Mucosa of descending colon (tissue), 3 donors: Measurements from ENCODE around the gene AK3. TPM values are rescaled to one million over a fixed set of nuclear protein-coding genes. Genes with fewer than 3 reads are reported as not detected.
A peak's percentile ranks its signal among the peaks of the same experiment; 100 is the strongest.
"Not testable (repeated sequence)": the region's sequence is repeated elsewhere in the genome, so short reads cannot be mapped to it uniquely, and the experiment has no call there.

ENCODE experiments used
- ATAC-seq: fragments of 200-7000 bp; cut with Tn5 transposase; one replicate; pipeline ENCODE4 v1.9.1; 2020; ENCODE audit warnings: mild to moderate bottlenecking, moderate library complexity
- DNase-seq, 3 donors: peaks; one replicate each; pipeline ENCODE4 v3.0.0-alpha.2; 2020
- H3K36me3 ChIP-seq: fragments of 200-600 bp; one replicate; pipeline ENCODE4 v1.8.0; 2021; ENCODE audit warnings: low read depth, mild to moderate bottlenecking
- H3K4me1 ChIP-seq: fragments of 200-600 bp; one replicate; pipeline ENCODE4 v1.8.0; 2021; ENCODE audit warnings: low read depth, mild to moderate bottlenecking
- H3K4me3 ChIP-seq: fragments of 200-600 bp; one replicate; pipeline ENCODE4 v1.8.0; 2021; ENCODE audit warnings: mild to moderate bottlenecking
- H3K9me3 ChIP-seq: fragments of 200-600 bp; one replicate; pipeline ENCODE4 v1.8.0; 2021; ENCODE audit warnings: mild to moderate bottlenecking
- intact Hi-C, 2 donors: fragments of 100-400 bp; cut with DNase I in 1 of 2; cut with micrococcal nuclease in 1 of 2; formaldehyde crosslinking; loops; one replicate each; pipeline versions ENCODE4 v1.11.0 to v1.11.1; 2022; cut with DNase I, micrococcal nuclease
- total RNA-seq, 3 donors: library from RNA; stranded (reverse); fragmentation: NEBNext Ultra II Directional in 2 of 3; extraction: Animal tissue kit (Norgen Biotek cat#: 25700) in 2 of 3; gene quantifications; one replicate each; pipeline versions ENCODE4 v1.2.1 to v1.2.4, GENCODE V29; 2021 to 2023
- TF ChIP-seq, protein P1 (sequence below): fragments of 200-600 bp; IDR thresholded peaks from one replicate; pipeline ENCODE4 v1.8.0; 2022; ENCODE audit warnings: antibody characterized with exemption, mild to moderate bottlenecking
- donor health status: DM: no; HTN: no; CAD: no; lungs with moderate emphysema.
- donor health status: DM: no; HTN: no; CAD: no.
- donor health status: DM: no; HTN: yes; CAD: no.

Gene AK3
- total RNA-seq, 3 donors from 2014 or later = 71.4 to 86.8 (median 74.0) TPM

GRCh38 chr9:4756420-4756819 is 15.4 kb upstream of the AK3 start:
- DNase-seq (no peak), ATAC-seq (peak; percentile 51)
- no peaks in the 10 kb centered on the region for H3K4me1 ChIP-seq
- no peaks in the 10 kb centered on the region for H3K9me3 ChIP-seq
- H3K36me3 ChIP-seq = no peaks in the 10 kb centered on the region
- intact Hi-C loops = loop anchor here in 1 of 2 donors (10.0 kb wide), 1 partner anchor 838 kb away; no protein-coding TSS in a partner anchor
- TF ChIP-seq, protein P1, sequence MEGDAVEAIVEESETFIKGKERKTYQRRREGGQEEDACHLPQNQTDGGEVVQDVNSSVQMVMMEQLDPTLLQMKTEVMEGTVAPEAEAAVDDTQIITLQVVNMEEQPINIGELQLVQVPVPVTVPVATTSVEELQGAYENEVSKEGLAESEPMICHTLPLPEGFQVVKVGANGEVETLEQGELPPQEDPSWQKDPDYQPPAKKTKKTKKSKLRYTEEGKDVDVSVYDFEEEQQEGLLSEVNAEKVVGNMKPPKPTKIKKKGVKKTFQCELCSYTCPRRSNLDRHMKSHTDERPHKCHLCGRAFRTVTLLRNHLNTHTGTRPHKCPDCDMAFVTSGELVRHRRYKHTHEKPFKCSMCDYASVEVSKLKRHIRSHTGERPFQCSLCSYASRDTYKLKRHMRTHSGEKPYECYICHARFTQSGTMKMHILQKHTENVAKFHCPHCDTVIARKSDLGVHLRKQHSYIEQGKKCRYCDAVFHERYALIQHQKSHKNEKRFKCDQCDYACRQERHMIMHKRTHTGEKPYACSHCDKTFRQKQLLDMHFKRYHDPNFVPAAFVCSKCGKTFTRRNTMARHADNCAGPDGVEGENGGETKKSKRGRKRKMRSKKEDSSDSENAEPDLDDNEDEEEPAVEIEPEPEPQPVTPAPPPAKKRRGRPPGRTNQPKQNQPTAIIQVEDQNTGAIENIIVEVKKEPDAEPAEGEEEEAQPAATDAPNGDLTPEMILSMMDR = no peak
- H3K4me3 ChIP-seq = no peak overlapping the region

DNA sequence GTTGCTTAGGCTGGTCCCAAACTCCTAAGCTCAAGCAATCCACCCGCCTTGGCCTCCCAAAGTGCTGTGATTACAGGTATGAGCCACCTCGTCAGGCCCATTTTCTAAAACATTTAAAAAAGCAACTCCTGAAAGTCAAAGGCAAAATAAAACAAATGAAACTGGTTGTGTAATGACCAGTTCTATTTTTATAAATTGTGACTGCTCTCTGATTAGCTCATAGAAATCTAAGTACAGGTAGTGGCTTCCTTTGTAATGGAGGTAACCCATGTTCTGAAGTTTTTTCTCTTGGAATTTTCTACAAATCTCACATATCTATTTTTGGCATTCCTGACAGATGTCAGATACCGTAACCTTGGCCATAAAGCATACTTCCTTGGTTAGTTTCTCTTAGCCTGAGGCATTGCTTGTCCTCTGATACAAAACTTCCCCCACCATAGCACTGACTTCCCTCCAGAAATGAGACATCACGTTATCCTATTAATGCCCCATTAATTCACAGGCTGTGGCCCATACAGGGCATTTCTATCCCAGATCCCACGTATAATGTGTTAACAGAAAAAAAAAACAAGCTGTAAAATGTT is 14.1 kb upstream of the AK3 start:
- Histone ChIP-seq H3K36me3 (no peaks in the 10 kb centered on the region), H3K4me3 (no peak overlapping the region), H3K9me3 (no peaks in the 10 kb centered on the region), H3K4me1 (no peaks in the 10 kb centered on the region)
- DNase-seq (no peak), ATAC-seq (no peak)
- TF ChIP-seq, protein P1 = no peak
- intact Hi-C loops = loop anchor here in 1 of 2 donors (10.0 kb wide), 1 partner anchor 840 kb away; no protein-coding TSS in a partner anchor

GRCh38 chr9:4754530-4754929 is 13.5 kb upstream of the AK3 start:
- H3K36me3 ChIP-seq, DNase-seq, H3K4me1 ChIP-seq, H3K4me3 ChIP-seq, H3K9me3 ChIP-seq, ATAC-seq: not testable (repeated sequence)
- intact Hi-C loops = loop anchor here in 1 of 2 donors (10.0 kb wide), 1 partner anchor 840 kb away; no protein-coding TSS in a partner anchor

GRCh38 chr9:4750023-4750673 is 9.1 kb upstream of the AK3 start:
- intact Hi-C loops = loop anchor here in 1 of 2 donors (10.0 kb wide), 1 partner anchor 845 kb away; no protein-coding TSS in a partner anchor
- TF ChIP-seq, protein P1 = peak; percentile 21
- no peaks in the 10 kb centered on the region for H3K4me1 ChIP-seq
- no peaks in the 10 kb centered on the region for H3K9me3 ChIP-seq
- DNase-seq (peak in 1 of 3 donors; percentile 54), ATAC-seq (peak; percentile 63)
- H3K4me3 ChIP-seq = no peak overlapping the region
- no peaks in the 10 kb centered on the region for H3K36me3 ChIP-seq

- no peaks in the 10 kb centered on the region for H3K36me3 ChIP-seq
- ATAC-seq (no peak), DNase-seq (no peak)
- intact Hi-C loops = no loop called here
- TF ChIP-seq, protein P1 = no peak
- H3K4me3 ChIP-seq = no peak overlapping the region
- no peaks in the 10 kb centered on the region for H3K4me1 ChIP-seq
- H3K9me3 ChIP-seq = no peaks in the 10 kb centered on the region
Observed at GRCh38 chr9:4748612-4749011, 7.6 kb upstream of the AK3 start.

DNA sequence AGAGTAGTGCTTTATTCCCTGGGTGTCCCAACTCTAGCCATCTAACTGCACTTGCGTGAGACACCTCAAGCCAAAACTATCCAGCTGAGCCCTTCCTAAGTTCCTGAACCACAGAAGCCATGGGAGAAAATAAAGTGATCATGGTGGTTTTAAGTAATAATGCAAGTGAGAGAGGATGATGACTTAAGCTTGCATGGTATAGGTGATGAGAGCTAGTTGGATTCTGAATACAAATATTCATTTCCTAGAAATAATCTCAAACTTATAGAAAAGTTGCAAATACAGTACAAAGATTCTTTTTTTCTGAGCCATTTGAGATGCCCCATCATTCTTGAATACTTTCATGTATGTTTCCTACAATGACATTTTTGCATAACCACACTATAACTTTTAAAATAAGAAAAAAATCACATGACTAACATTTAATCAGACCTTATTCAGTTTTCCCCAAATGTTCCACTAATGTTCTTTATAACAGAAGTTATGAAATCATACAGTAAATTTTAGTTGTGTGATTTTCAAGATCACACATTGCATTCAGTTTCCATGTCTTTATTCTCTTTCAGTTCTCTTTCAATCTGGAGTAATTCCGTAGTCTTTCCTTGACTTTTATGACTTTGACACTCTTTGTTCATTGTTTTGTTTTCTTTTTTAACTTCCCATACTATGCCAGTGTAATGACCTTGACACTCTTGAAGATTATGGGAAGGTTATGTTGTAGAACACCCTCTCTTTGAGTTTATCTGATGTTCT is 5.5 kb upstream of the AK3 start:
- intact Hi-C loops = no loop called here
- H3K9me3 ChIP-seq = no peaks in the 10 kb centered on the region
- peaks cover 4% of the 10 kb centered on the region for H3K4me1 ChIP-seq
- DNase-seq (no peak), ATAC-seq (no peak)
- H3K4me3 ChIP-seq = no peak overlapping the region
- H3K36me3 ChIP-seq = no peaks in the 10 kb centered on the region
- TF ChIP-seq, protein P1 = no peak
